GM18909 (cell line): ENCODE results near the gene CFAP97.
"Not testable (repeated sequence)": the region's sequence is repeated elsewhere in the genome, so short reads cannot be mapped to it uniquely, and the experiment has no call there.

ENCODE experiments used
- ATAC-seq: cut with Tn5 transposase; IDR thresholded peaks from one replicate; pipeline ENCODE4 v1.9.1; 2021; ENCODE audit warnings: mild to moderate bottlenecking; ENCODE audit not compliant: unreplicated experiment, poor library complexity

Gene CFAP97

DNA sequence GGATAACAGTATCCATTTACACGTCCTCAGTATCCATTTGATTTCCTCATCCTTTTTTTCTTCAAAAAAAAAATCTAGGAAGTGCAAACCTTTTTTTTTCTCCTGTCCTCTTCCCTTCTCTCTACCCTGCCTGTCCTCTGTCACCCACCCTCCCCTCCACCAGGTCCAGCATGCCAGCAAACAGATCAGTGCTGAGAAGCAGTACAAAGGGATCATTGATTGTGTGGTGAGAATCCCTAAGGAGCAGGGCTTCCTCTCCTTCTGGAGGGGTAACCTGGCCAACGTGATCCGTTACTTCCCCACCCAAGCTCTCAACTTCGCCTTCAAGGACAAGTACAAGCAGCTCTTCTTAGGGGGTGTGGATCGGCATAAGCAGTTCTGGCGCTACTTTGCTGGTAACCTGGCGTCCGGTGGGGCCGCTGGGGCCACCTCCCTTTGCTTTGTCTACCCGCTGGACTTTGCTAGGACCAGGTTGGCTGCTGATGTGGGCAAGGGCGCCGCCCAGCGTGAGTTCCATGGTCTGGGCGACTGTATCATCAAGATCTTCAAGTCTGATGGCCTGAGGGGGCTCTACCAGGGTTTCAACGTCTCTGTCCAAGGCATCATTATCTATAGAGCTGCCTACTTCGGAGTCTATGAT, 59.1 kb downstream of the CFAP97 start:
- ATAC-seq = no peak

GRCh38 chr4:185143601-185143969, 60.2 kb downstream of the CFAP97 start:
- peak; percentile 27 for ATAC-seq

DNA sequence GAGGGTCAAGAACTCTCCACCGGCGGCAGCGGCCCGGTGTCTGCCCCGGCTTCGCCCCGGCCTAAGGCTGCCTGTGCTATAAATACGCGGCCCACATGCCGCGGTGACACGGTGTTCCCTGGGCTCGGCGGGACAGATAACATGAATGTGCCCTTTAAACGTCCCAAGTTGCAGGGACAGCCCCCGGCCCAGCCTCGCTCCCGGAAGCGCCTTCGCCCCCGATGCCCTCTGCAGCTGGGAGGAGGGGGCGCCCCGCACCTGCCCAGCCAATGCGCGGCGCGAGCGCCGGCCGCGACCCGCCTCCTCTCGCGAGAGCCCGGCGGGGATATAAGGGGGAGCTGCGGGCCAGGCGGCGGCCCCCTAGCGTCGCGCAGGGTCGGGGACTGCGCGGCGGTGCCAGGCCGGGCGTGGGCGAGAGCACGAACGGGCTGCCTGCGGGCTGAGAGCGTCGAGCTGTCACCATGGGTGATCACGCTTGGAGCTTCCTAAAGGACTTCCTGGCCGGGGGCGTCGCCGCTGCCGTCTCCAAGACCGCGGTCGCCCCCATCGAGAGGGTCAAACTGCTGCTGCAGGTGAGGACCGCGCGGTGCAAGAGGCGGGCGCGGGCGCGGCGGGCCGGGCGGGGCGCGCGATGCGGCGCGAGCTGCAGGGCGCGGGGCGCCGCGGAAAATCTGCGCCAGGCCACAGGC, 60.7 kb downstream of the CFAP97 start, which contains the start of gene SLC25A4:
SLC25A4 (plus strand) TSS at position 355 of the 689 bp plus-strand sequence; CDS start at position 462, 107 bp downstream.
- peak; percentile 97 for ATAC-seq

GRCh38 chr4:185142564-185142911, 61.3 kb downstream of the CFAP97 start:
- ATAC-seq = no peak

DNA sequence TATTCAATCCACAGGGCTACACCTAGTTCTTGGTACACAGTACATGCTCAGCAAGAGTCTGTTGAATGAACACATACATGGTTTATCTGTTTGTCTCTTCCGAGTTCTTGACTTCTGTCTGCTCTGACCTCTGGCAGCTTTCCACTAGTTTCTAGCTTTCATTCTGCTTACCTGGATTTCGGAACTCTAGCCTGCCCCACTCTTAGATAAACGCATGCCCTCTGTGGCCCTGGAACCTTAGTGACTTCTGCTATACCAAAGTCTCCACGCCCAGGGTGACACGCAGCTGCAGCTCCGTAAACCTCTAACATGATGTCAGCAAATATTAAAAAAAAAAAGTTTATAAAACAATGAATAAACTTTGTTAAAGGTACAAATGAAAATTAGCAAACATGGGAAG, 62.0 kb downstream of the CFAP97 start:
- ATAC-seq = no peak

- no peak for ATAC-seq
These were observed 64.1 kb downstream of the CFAP97 start for GRCh38 chr4:185139736-185140135.

GRCh38 chr4:185138161-185138560, 65.6 kb downstream of the CFAP97 start:
- no peak for ATAC-seq

DNA sequence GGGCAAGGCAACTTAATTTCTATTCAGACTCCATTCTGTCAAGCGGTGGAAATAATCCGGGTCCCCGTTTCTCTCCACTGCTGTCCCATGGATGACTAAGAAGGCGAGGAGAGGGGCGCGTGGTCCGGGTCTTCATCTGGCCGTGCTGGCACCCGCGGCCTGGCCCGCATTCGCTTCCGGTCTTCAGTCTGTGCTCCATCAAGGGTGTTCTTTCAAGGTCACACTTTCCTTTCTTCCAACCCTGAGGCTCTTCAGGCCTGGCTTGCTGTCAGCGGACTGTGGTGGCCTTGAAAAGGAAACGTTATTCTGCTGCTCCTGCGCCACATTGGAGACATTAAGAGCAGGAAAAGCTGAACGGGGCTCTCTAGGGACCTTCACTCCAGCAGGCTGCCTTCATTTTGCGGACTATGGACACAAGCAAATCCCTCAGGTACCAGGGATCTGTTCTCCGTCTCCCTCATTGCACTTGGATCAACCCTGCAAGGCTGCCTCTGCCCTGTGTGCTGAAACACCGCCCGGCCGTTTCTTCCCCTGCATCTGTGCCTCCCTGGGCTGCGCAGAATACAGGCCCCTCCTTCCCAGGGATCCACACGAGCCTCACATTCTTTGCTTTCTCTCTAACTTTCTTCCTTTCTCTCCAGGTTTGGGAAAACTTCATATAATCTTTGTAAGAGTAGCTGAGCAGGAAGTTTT, 66.4 kb downstream of the CFAP97 start:
- ATAC-seq = no peak

DNA sequence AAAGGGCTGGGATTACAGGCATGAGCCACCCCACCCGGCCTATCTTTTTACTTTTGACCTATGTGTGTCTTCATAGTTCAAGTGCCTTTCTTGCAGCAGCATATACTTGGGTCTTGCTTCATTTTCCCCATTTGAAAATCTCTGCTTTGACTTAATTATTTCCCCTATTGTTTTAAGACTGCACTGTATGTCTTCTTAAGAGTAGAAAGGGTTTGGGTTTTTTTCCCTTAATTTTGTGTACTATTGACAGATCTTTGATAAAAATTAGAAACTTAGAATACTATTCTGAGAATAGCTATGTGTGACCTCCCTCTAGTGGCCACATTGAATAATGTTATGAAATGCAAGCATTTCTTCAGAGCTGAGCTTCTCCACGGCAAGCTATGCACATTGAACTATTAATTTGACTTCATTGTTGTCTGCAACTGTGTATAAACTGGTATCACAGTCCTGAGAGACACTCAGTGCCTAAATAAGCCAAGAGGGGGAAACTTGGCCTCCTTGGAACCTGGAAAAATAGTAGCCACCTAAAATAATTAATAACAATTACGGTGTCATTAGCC, 69.4 kb downstream of the CFAP97 start:
- no peak for ATAC-seq

- peak; percentile 59 for ATAC-seq
These were observed 75.3 kb downstream of the CFAP97 start for GRCh38 chr4:185128272-185129119.

DNA sequence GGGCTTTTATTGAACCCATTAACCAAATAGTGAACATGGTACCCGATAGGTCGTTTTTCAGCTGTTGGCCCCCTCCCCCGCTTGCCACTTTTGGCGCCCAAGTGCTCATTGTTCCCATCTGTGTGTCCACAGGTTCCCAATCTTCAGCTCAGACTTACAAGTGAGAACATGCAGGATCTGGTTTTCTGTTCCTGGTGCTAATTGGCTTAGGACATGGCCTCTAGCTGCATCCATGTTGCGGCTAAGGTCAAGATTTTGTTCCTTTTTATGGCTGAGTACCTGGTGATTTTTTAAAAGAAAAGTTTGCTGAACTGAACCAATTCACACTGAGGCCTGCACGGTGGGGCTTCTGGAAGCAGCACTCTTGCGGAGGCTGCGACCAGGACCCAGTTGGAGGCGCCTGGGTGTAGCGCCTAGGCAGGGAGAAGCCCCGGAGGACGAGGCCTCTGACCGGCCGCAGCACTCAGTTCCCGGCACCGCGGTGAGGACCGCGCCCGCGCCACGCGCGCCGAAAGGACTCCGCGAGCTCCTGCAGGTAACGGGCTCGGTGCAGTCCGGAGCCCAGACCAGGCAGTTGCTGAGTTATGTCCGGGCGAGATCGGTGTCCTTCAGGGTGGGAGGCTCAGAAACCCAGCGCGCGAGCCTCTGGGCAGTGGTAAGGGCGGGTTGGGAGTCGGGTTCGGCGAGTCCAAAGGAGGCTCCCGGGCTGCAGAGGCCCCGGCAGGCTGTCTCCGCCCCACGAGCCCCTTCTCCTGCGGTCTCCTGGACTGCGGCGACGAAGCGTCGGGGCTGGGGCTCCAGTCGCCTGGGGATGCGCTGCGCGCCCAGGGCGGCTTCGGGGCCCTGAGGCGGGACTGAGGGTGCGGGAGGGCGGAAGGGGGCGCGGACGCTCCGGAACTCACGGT, 76.5 kb downstream of the CFAP97 start:
- ATAC-seq = no peak

DNA sequence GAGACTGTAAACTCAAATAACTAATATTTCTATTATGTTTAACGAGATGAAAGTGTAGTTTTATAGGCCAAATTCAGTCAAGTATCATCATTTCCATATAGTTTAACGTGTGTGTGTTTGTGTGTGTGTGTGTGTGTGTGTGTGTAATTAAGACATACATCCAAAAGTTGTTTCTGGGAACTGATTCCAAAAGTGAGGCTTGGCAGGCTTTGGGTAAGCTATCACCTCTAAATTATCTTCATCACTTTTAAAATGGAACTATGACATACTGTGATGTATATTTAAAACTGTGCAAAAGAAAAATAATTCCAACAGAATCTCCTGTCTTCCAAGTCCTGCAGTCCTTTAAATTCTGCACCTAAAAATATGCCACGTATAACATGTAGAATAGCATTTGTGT, 79.8 kb downstream of the CFAP97 start:
- ATAC-seq = no peak

GRCh38 chr4:185122681-185123345, 81.0 kb downstream of the CFAP97 start:
- peak; percentile 68 for ATAC-seq

- ATAC-seq = no peak
These were observed 83.2 kb downstream of the CFAP97 start for GRCh38 chr4:185120631-185120946.

GRCh38 chr4:185119927-185120630, 83.7 kb downstream of the CFAP97 start:
- no peak for ATAC-seq

GRCh38 chr4:185119467-185119866, 84.3 kb downstream of the CFAP97 start:
- not testable (repeated sequence) for ATAC-seq

GRCh38 chr4:185118876-185119275, 84.9 kb downstream of the CFAP97 start:
- ATAC-seq = no peak

DNA sequence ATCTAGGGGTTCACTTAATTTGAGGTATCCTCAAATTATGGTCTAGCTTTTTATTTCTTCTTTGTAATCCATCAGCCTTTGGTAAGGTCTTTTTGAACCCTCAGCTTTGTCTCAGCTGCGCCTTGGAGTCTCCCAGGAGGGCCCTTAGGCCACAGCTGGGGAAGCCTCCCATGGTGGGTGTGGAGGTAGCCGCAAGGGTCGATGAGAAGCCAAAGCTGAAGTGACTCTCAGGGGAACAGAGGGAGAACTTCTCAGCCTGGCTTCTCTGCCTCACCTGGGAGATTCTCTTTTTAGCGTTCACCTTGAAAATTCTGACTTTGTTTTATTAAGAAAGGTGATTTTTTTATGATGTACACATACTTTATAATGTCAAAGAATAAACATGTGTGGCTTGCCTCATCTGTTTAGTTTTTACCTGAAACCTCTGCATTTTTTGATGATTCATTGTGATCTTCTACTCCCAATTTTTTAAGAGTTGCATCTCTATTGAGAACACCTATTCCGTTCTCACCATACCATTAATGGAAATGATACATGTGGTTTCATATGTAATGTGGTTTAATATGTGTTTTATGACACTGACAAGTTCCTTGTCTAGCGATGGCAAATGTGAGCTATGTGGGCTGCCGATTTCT, 86.4 kb downstream of the CFAP97 start:
- ATAC-seq = no peak
